A673 (cell line): ENCODE data around the gene HBS1L. TPM values are rescaled to one million over a fixed set of nuclear protein-coding genes. Genes with fewer than 3 reads are reported as not detected.

Source experiments
- BruUV-seq: library from RNA; stranded (reverse); fragments of 400-500 nt; replicated peaks from 2 replicates; lab custom pipeline; 2021; lab: Mats Ljungman, UMichigan
- CTCF ChIA-PET: fragments of 300-600 bp; sonication (Branson Sonifier 250); formaldehyde crosslinking; loops from one replicate; lab custom pipeline; 2022; ENCODE audit warnings: antibody characterized with exemption; lab: Charles Lee
- POLR2A ChIA-PET: fragments of 300-600 bp; sonication (Branson Sonifier 250); formaldehyde crosslinking; loops from one replicate; lab custom pipeline; 2022; ENCODE audit warnings: antibody characterized with exemption; ENCODE audit not compliant: low non-redundant PET; lab: Charles Lee
- DNase-seq: peaks from one replicate; pipeline ENCODE4 v3.0.0-alpha.2; 2015; ENCODE audit warnings: low spot score
- H3K27ac ChIP-seq: fragments of 200-600 bp; sonication (generic); 2 replicates; pipeline ENCODE4 v1.5.1; 2016; ENCODE audit warnings: mixed run types, low read depth, mild to moderate bottlenecking, mixed read lengths, antibody characterized with exemption, low read length; ENCODE audit not compliant: poor library complexity, severe bottlenecking
- H3K27me3 ChIP-seq: fragments of 200-600 bp; sonication (generic); replicated peaks from 2 replicates; pipeline ENCODE4 v1.6.1; 2017; ENCODE audit warnings: mixed run types, low read depth, mild to moderate bottlenecking, mixed read lengths, antibody characterized with exemption, low read length; ENCODE audit not compliant: insufficient read depth, poor library complexity
- H3K36me3 ChIP-seq: fragments of 200-600 bp; sonication (generic); 2 replicates; pipeline ENCODE4 v1.6.1; 2016; ENCODE audit warnings: mixed run types, mild to moderate bottlenecking, mixed read lengths, antibody characterized with exemption, low read length; ENCODE audit not compliant: insufficient read depth, poor library complexity, severe bottlenecking
- H3K4me1 ChIP-seq: fragments of 200-600 bp; sonication (generic); 2 replicates; pipeline ENCODE4 v1.6.1; 2017; ENCODE audit warnings: mixed run types, mild to moderate bottlenecking, mixed read lengths, antibody characterized with exemption, low read length; ENCODE audit not compliant: insufficient read depth, poor library complexity, severe bottlenecking
- H3K4me3 ChIP-seq: fragments of 200-600 bp; sonication (generic); 2 replicates; pipeline ENCODE4 v1.5.1; 2016; ENCODE audit warnings: low read depth, mixed run types, mild to moderate bottlenecking, mixed read lengths, low read length; ENCODE audit not compliant: poor library complexity, severe bottlenecking
- H3K9me3 ChIP-seq: fragments of 200-600 bp; sonication (generic); 2 replicates; pipeline ENCODE4 v1.6.1; 2016; ENCODE audit warnings: mixed run types, low read depth, mild to moderate bottlenecking, mixed read lengths, antibody characterized with exemption, low read length; ENCODE audit not compliant: poor library complexity, severe bottlenecking
- EZH2 ChIP-seq: fragments of 200-600 bp; sonication (generic); IDR thresholded peaks from 2 replicates; pipeline ENCODE4 v1.6.1; 2017; ENCODE audit warnings: borderline replicate concordance, low read depth, mild to moderate bottlenecking, mixed read lengths, antibody characterized with exemption, low read length; ENCODE audit not compliant: poor library complexity, severe bottlenecking
- intact Hi-C: fragments of 100-400 bp; cut with micrococcal nuclease; formaldehyde crosslinking; loops from one replicate; pipeline ENCODE4 v1.10.0; 2022; ENCODE audit not compliant: unreplicated experiment
- total RNA-seq: library from RNA; stranded (reverse); gene quantifications from 2 replicates; pipeline ENCODE4 v1.2.3, GENCODE V29; 2021
- TF ChIP-seq, protein P1 (sequence below): fragments of 300-800, 200-600 bp; sonication (generic); conservative IDR thresholded peaks from 2 replicates; pipeline ENCODE4 v1.5.1; 2017; ENCODE audit warnings: low read depth, mild to moderate bottlenecking, antibody characterized with exemption, low read length, moderate library complexity, mixed read lengths

HBS1L gene
- total RNA-seq, 1 experiment from 2014 or later: 106 TPM

DNA sequence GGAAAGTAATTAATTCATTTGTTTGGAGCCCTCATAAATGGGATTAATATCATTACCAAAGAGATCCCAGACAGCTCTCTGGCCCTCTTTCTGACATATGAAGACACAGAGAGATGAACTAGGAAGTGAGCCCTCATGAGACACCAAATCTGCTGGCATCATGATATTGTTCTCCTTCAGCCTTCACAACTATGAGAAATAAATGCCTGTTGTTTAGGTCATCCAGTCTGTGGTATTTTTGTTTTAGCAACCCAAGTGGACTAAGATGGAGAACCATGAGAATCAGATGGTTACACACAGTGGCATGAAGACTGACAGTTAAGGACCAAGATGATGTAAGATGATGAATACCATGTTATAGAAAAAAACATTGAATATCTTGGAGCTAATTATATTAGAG lies 16.9 kb upstream of the HBS1L start:
- Histone ChIP-seq H3K27ac (no peak overlapping the region), H3K4me1 (no peaks in the 10 kb centered on the region), H3K9me3 (no peaks in the 10 kb centered on the region), H3K27me3 (no peaks in the 10 kb centered on the region), H3K4me3 (no peak overlapping the region), H3K36me3 (no peaks in the 10 kb centered on the region)
- no peak for TF ChIP-seq EZH2
- TF ChIP-seq, protein P1, sequence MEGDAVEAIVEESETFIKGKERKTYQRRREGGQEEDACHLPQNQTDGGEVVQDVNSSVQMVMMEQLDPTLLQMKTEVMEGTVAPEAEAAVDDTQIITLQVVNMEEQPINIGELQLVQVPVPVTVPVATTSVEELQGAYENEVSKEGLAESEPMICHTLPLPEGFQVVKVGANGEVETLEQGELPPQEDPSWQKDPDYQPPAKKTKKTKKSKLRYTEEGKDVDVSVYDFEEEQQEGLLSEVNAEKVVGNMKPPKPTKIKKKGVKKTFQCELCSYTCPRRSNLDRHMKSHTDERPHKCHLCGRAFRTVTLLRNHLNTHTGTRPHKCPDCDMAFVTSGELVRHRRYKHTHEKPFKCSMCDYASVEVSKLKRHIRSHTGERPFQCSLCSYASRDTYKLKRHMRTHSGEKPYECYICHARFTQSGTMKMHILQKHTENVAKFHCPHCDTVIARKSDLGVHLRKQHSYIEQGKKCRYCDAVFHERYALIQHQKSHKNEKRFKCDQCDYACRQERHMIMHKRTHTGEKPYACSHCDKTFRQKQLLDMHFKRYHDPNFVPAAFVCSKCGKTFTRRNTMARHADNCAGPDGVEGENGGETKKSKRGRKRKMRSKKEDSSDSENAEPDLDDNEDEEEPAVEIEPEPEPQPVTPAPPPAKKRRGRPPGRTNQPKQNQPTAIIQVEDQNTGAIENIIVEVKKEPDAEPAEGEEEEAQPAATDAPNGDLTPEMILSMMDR: no peak
- DNase-seq: no peak
- intact Hi-C loops: no loop called here
- ChIA-PET CTCF (no interaction called here), POLR2A (no interaction called here)
- no TSS peak for BruUV-seq

DNA sequence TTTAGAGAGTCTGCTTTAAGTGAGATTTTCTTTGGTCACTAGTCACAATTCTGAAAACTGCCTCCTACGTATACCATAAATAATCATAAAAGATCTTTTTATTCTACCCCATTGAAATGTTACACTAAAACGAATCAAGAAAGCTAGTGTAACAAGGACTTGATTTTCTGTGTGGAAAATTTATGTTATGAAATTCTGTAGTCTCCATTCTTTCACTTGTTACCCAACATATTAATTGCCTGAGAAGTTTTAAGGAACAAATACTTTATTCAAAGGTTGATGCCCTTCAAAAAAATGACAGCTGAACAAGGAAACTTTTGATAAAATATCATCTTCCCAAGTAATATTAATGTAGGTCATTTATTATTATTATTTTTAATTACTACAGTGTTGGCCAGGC lies 13.3 kb upstream of the HBS1L start:
- no peaks in the 10 kb centered on the region for H3K9me3 ChIP-seq
- H3K4me1 ChIP-seq: no peaks in the 10 kb centered on the region
- ChIA-PET POLR2A (no interaction called here), CTCF (no interaction called here)
- H3K27me3 ChIP-seq: no peaks in the 10 kb centered on the region
- no peak for TF ChIP-seq EZH2
- TF ChIP-seq, protein P1: no peak
- no peaks in the 10 kb centered on the region for H3K36me3 ChIP-seq
- H3K4me3 ChIP-seq: no peak overlapping the region
- intact Hi-C loops: no loop called here
- BruUV-seq: no TSS peak
- H3K27ac ChIP-seq: no peak overlapping the region
- DNase-seq: no peak

- no peak for DNase-seq
- TF ChIP-seq, protein P1: no peak
- TF ChIP-seq EZH2: no peak
- H3K4me1 ChIP-seq: no peaks in the 10 kb centered on the region
- H3K9me3 ChIP-seq: no peaks in the 10 kb centered on the region
- H3K27me3 ChIP-seq: no peaks in the 10 kb centered on the region
- CTCF ChIA-PET: no interaction called here
- no TSS peak for BruUV-seq
- H3K27ac ChIP-seq: no peak overlapping the region
- no peak overlapping the region for H3K4me3 ChIP-seq
- intact Hi-C loops: no loop called here
- POLR2A ChIA-PET: no interaction called here
- H3K36me3 ChIP-seq: no peaks in the 10 kb centered on the region
Observed at GRCh38 chr6:135066806-135067205, 12.2 kb upstream of the HBS1L start.
